ENCODE results near the gene GPC5.

DNA sequence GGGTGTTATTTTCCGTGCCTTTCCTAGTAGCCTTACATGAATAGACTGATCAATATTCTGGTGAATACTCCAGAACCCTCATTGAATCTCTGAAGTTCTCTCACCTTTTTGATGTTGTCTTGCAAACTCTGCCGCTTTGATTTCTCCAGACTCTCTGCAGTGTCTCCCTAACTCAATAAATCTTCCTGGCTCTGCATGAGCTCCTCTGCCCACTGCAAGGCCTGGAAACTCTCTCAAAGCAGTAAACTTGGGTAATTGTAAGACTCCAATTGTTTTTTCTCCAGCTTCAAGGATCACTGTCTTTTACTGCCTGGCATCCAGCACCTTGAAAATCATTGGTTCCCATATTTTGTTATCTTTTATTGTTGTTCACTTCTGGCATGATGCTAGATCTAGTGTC lies 198.4 kb downstream of the GPC5 start:
- no peak for TF ChIP-seq ZNF563 (CRISPR knock-in tag; IDR thresholded peaks at IDR 0.05)
- no peak for TF ChIP-seq NR2C2 (CRISPR knock-in tag; IDR thresholded peaks at IDR 0.05; ENCODE audit: borderline replicate concordance)
- no peak for TF ChIP-seq ZNF253 (CRISPR knock-in tag; IDR thresholded peaks at IDR 0.05; ENCODE audit: borderline replicate concordance)

Data from HepG2 (cell line).